ENCODE results near the gene AHDC1.
"Not testable (repeated sequence)": the region's sequence is repeated elsewhere in the genome, so short reads cannot be mapped to it uniquely, and the experiment has no call there.

Gene AHDC1, protein sequence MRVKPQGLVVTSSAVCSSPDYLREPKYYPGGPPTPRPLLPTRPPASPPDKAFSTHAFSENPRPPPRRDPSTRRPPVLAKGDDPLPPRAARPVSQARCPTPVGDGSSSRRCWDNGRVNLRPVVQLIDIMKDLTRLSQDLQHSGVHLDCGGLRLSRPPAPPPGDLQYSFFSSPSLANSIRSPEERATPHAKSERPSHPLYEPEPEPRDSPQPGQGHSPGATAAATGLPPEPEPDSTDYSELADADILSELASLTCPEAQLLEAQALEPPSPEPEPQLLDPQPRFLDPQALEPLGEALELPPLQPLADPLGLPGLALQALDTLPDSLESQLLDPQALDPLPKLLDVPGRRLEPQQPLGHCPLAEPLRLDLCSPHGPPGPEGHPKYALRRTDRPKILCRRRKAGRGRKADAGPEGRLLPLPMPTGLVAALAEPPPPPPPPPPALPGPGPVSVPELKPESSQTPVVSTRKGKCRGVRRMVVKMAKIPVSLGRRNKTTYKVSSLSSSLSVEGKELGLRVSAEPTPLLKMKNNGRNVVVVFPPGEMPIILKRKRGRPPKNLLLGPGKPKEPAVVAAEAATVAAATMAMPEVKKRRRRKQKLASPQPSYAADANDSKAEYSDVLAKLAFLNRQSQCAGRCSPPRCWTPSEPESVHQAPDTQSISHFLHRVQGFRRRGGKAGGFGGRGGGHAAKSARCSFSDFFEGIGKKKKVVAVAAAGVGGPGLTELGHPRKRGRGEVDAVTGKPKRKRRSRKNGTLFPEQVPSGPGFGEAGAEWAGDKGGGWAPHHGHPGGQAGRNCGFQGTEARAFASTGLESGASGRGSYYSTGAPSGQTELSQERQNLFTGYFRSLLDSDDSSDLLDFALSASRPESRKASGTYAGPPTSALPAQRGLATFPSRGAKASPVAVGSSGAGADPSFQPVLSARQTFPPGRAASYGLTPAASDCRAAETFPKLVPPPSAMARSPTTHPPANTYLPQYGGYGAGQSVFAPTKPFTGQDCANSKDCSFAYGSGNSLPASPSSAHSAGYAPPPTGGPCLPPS (N-terminal part only)

DNA sequence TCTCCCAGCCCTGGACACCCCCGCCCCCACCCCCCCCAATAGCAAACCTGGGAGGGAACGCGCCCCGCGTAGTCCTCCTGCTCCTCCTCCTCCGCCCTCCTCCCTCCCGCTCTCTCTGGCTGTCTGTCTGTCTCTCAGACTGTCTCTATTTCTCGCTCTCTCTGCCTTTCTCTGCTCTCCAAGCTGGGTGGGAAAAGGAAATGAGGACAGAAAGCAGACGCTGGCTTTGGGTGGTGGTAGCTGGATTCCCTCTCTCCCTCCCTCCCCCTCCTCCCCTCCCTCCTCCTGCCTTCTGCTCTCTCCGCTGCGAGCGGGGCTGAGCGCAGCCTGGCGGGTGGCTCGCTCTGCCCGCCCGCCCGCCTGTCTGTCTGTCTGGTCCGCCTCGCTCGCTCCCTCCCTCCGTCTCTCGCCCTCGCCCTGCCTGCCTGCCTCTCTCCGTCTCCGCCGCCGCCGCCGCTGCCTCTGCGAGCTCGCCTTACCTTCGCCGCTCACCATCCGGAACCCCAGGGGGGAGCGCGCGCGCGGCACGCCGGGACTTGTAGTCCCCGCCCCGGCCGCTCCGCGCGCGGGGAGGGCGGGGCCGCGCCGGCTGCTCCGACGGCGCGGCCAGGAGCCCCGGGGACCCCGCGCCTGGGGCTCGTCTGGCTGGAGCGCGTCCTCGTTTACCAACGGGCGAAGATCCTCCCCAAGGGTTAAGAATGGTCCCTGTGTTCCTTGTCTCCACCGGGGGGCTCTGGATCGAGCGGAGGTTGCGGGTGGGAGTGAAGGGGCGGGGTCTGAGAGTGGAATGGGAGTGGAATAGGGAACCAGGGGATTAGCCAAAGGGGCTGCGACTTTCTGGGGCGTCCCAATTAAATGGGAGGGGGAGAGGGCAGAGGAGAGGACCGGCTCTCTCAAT, at the start of gene AHDC1:
TSS of gene AHDC1 (minus strand) at position 464 of the 898 bp plus-strand sequence. CDS start 52,029 bp downstream, outside the sequence.
- DNase-seq, result peak; percentile 90

GRCh38 chr1:27652111-27652864, 48.3 kb upstream of the AHDC1 start:
- no peak for DNase-seq

DNA sequence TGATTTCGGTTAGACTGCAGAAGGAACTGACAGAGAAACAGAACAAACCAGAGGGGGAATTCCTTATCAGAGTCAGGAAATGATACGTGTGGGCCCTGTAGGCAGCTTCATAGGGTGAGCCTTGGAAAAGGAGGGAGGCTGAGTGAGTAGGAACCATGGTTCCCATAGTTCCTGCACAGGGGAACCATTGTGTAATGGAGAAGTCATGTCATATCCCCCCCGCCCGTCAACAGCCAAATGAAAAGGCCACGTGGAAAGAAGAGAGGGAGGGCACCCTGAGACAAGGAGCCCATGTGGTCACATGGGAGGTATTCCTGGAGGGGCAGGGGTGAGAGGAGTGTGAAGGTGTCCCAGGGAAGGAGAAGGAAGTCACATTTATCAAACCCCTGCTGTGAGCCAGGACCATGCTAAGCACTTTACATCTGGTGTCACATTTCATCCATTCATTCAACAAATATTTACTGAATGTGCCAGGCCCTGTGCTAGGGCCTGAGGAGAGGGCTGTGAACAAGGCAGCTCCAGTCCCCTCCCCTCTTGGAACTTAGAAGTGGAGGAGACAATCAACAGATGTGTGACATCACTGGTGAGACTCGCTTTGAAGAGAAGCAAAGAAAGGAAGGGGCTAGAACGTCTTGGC, 46.7 kb upstream of the AHDC1 start:
- no peak for DNase-seq

- no peak for DNase-seq
Measured at GRCh38 chr1:27650171-27650538, 46.2 kb upstream of the AHDC1 start.

DNA sequence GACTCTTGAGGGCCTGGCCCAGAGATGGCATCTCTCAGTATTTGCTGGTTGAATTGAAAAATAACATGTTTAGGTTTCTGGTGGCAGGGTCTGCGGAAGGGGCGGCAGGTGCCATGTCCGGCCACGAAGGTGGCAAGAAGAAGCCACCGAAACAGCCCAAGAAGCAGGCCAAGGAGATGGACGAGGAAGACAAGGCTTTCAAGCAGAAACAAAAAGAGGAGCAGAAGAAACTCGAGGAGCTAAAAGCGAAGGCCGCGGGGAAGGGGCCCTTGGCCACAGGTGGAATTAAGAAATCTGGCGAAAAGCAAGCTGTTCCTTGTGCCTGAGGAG, 45.3 kb upstream of the AHDC1 start:
- DNase-seq, result no peak

GRCh38 chr1:27648602-27649305, 44.8 kb upstream of the AHDC1 start:
- DNase-seq, result no peak

GRCh38 chr1:27647328-27647727, 43.4 kb upstream of the AHDC1 start:
- DNase-seq, result no peak

DNA sequence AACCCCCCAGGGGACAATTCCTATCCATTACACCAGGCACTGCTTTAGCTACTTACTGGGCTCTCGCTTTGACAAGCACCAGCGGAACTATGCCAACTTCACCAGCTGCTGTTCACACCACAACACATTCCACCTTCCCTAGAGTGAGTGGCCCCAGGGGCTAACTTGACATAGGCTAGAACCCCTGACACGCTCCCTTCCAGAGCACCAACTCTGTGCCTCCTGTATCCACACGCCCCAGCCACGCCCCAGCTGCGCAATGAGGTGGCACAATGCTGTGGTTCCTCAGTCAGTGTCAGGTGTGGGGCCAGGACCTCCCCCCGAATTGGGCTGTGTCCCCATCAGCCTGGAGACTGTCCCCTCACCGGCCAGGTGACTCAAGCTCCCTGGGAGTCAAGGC, 42.7 kb upstream of the AHDC1 start:
- DNase-seq, result no peak

DNA sequence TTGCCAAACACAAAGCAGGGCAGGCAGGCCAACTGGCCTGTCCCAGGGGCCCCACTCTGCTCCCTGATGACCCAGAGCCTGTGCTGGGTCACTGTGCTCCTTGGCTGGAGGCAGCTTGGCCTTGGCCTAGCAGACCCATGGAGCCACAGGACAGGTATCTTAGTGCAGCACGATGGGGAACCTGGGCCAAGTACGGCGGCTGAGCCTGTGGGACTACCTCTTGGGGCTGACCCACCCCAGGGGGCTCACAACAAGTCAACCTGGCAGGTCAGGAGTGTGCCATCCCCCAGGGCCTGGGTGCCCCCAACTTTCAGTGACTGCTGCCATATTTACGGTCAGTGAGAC, 41.1 kb upstream of the AHDC1 start:
- no peak for DNase-seq

GRCh38 chr1:27644369-27645070, 40.6 kb upstream of the AHDC1 start:
- no peak for DNase-seq

GRCh38 chr1:27643600-27644368, 39.8 kb upstream of the AHDC1 start:
- DNase-seq, result peak; percentile 25

DNA sequence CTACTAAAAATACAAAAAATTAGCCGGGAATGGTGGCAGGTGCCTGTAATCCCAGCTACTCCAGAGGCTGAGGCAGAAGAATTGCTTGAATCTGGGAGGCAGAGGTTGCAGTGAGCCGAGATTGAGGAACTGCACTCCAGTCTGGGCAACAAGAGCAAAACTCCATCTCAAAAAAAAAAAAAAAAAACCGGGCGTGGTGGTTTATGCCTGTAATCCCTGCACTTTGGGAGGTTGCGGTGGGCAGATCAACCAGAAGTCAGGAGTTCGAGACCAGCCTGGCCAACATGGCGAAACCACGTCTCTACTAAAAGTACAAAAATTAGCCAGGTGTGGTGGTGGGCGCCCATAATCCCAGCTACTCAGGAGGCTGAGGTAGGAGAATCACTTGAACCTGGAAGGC, 36.6 kb upstream of the AHDC1 start:
- DNase-seq, result not testable (repeated sequence)

- no peak for DNase-seq
Measured at GRCh38 chr1:27638805-27639204, 34.9 kb upstream of the AHDC1 start.

GRCh38 chr1:27638047-27638734, 34.2 kb upstream of the AHDC1 start:
- DNase-seq, result no peak

- DNase-seq, result no peak
Measured at GRCh38 chr1:27635396-27636142, 31.6 kb upstream of the AHDC1 start.

GRCh38 chr1:27634985-27635367, 31.0 kb upstream of the AHDC1 start, which contains the start of gene FGR:
Gene FGR (minus strand): TSS chr1:27635185. CDS start chr1:27623916, 11,269 bp downstream.
- no peak for DNase-seq

DNA sequence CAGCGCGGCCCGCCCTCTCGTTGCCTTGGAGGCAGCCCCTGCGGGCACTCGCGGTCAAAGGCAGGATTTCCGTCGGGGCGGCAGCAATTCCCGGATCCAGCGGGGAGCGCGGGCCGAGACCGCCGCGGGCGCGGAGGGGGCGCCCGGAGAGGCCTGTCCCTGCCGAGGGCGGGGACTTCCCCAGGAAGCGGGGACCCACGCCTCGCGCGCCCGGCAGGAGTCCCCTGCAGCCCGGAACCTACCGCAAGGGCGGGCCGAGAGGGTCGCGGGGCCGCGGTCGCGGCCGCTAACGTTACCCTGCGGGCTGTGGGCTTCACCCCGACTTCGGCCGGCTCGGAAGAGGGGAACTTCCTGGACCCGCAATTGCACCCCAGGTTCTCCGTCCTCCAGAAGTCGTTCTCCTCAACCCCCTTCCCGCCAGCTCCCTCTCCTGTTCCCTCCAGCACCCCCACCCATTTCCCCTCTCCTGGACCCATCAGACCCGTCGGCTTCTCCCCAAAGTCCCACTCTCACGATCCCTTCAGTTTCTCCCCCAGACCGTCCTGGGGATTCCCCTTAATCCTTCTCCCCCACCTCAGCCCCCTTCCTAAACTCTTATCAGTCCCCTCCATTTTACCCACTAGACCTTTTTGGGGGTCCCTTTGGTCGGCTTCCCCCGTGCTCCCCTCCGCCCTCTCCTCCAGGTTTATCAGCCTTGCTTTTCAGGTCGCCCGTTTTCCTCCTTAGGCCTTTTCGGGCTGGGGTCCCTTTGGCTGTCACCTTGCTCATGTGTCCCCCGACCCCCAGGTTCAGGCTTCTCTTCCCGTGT, 30.4 kb upstream of the AHDC1 start:
- no peak for DNase-seq
